ENCODE results near the gene SERPINA6.

SERPINA6 gene

DNA sequence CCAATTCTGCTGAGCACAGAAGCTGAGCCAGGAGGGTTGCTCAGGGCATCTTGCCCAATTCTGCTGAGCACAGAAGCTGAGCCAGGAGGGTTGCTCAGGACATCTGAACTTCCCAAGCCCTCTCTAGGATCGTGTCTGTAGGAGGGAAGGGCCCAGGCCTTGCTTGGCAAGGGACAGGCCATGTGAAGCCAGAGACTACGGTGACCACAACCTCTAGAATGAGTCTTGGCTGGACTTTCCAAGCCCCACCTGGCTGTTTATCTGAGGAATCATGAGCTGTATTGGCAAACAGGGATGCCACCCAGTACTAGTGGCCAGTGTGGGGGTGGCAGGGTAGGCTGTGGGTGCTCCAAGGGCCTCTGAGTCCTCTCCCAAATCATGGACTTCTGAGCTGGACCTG is 7.7 kb upstream of the SERPINA6 start:
- no peak for FAIRE-seq

DNA sequence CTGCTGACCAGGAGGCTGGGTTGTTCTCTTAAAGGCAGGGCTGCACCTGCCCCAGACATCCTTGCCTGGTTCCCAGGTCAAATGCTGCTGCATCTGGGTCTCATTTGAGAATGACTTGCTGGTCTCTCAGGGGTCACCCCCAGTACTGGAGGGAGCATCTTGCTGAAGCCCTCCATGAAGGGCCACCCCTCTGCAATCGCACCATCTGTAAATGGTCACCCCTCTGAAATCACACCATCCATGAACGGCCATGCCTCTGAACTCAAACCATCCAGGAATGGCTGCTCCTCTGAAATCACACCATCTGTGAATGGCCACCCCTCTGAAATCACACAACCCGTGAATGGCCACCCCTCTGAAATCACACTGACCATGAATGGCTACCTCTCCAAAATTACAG is 7.3 kb upstream of the SERPINA6 start:
- no peak for DNase-seq (ENCODE audit: extremely low spot score, insufficient read length, low read depth)
- FAIRE-seq: no peak

More for the DNA sequence above, 7.7 kb upstream of the SERPINA6 start:
- DNase-seq (ENCODE audit: extremely low spot score, insufficient read length, low read depth): no peak

DNA sequence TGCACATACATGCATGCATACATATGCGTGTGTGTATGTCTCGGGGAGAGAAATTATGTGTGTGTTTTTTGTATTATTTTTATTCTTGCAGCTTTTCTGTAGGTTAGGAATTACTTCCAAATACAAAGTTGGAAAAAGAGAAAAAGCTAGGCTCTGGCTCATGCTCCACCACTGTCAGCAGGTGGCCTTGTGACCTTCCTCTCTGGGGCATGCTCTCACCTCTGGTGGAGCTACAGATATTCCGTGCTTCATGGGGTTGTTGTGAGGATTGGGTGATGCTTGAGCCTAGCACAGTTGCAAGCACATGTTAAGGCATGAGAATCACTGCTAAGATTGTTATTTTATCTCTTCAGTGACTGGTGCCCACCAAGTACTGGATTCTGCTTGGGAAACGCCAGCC is 6.7 kb upstream of the SERPINA6 start:
- FAIRE-seq: no peak

DNA sequence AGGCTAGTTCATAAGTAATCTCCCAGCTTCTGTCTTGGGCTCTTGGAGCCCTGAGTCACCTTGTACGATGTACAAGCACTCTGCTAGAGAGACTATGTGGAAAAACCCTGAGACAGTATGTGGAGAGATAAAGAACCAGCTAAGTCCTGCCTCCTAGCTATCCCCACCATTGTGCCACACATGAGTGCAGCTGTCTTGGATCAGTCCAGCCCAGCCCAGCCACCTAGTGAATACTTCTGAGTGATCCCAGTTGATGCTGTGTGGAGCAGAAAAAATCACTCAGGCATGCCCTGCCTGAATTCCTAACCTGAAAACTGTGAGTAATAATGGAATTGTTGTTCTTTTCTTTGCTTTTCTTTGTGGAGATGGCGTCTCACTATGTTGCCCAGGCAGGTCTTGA is 5.1 kb upstream of the SERPINA6 start:
- no peak for DNase-seq (ENCODE audit: extremely low spot score, insufficient read length, low read depth)
- peak; percentile 24 for FAIRE-seq

More for the DNA sequence above, 6.7 kb upstream of the SERPINA6 start:
- no peak for DNase-seq (ENCODE audit: extremely low spot score, insufficient read length, low read depth)

DNA sequence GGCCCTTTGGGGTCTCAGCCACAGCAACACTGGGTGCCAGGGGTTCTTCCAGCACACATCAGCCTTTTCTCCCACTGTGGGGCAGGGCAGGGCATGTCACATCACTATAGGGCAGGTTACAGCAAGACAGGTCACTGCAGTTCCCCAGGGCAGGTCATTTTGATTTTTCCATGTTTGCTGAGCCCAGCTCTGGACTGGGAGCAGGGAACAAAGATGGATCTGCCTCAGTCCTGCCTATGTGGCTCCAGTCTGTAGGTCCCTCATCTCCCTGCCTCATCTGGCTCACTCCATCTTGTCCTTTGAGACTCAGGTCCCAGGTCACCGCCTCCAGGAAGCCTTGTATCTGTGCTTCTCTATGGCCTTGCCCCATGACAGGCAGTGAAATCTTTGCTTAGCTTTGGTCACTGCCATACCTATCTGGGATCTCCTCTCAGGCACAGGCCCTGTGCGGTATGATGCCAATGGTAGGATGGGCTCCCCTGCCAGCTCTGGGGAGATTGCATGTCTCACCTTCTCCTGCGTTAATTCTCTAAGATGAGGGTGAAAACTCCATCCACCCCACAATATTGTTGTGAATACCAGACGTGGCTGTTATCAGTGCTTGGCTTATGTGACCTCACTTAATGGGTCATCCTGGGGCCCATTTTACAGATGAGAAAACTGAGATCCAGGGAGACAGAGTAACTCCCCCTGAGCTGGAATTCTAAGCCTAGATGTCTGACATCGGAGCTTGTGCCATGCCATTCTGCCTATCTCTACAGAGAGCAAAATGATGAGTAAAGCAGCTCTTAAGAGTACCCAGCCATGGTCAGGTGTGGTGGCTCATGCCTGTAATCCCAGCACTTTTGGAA is 1.5 kb downstream of the SERPINA6 start:
- no peak for DNase-seq (ENCODE audit: extremely low spot score, insufficient read length, low read depth)
- no peak for FAIRE-seq

DNA sequence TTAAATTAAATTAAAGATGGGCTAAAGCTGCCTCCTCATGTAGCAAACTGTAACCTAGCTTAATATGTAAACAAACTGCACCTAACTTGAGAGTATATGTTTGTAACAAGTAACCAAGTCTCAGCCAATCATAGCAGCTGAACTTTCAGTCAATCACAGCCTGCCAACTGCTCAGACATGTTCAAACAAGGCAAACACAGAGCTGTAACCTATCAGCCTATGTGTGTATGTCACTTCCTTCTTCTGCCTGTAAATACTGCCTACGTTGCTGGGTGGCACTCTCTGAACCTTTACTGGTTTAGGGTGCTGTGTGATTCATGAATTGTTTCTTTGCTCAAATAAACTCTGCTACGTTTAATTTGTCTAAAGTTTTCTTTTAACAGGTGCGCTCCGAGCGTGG is 2.9 kb downstream of the SERPINA6 start:
- FAIRE-seq (peak; percentile 5), DNase-seq (ENCODE audit: extremely low spot score, insufficient read length, low read depth) (no peak)

DNA sequence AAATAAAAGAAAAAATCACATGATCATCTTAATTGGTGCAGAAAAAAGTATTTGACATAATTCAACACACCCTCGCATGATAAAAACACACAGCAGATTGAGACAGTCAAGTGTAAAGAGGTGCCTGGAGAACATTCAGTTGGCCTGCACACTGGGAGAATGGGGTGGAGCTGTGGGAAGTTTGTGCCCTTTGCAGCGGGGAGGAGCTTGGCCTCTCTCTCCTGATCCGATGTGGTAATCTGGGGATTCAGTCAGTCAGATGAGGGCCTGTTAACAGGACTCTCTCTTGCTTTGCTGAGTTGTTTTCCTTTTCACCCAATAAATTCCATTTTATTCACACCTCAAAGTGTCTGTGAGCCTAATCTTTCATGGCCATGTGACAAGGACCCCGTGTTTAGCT is 5.9 kb downstream of the SERPINA6 start:
- no peak for FAIRE-seq

DNA sequence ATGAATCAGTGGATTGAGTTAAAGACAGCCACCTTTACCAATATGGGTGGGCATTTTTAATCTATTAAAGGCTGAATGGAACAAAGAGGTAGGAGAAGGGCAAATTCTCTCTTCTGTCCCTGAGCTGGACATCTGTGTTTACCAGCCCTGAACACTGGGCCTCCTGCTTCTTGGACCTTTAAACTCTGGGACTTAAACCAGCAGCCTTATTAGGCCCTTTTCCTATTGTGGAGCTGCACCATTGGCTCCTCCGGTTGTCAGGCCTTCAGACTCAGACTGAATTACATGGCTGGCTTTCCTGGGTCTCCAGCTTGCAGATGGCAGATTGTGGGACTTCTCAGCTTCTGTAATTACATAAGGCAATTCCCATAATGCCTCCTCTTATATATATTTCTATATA is 6.4 kb downstream of the SERPINA6 start:
- no peak for FAIRE-seq

More for the DNA sequence above, 5.9 kb downstream of the SERPINA6 start:
- DNase-seq (ENCODE audit: extremely low spot score, insufficient read length, low read depth): no peak

DNA sequence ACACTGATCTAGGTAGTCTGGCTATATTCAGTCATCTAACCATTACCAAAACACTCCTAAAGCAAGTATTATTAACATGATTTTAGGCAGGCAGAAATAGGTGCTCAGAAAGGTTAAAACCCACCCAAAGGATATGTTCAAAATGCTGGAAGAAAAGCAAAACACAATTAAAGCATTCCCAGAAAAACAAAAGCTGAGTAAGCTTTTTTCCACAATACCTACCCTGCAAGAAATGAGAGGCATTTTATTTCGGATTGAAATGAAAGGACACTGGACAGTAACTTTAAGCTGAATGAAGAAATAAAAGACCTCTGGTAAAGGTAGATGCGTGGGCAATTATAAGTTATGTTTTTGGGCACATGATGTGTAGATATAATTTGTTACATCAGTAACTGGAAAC is 8.2 kb downstream of the SERPINA6 start:
- no peak for DNase-seq (ENCODE audit: extremely low spot score, insufficient read length, low read depth)
- no peak for FAIRE-seq

More for the DNA sequence above, 6.4 kb downstream of the SERPINA6 start:
- DNase-seq (ENCODE audit: extremely low spot score, insufficient read length, low read depth): no peak

DNA sequence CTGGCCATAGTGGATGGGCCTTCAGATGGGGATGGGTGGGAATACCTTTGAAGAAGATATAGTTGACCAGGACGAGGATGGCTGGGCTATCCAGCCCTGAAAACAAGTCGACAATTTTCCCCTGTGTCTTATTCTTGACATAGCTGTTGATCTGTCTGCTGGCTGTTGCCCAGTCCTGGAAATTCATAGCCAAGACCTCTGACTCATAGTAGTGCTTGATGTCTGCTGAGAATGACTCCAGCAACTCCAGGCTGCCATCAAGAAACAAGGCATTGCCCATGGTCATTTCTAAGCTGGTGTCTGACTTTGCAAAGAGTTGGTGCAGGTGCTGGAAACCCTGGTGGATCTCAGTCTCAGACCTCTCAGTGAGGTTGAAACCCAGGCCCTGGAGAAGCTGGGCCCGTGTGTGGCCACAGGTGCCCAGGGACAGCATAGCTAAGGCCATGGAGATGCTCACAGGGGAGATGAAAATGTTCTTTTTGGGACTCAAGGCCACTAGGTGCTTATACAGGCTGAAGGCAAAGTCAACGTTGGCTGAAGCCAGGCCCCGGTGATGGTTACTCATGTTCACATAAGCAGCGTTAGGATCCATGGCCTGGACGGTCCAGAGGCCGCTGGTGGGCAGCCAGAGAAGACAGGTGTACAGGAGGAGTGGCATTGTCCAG is 9.0 kb downstream of the SERPINA6 start:
- no peak for FAIRE-seq
- no peak for DNase-seq (ENCODE audit: extremely low spot score, insufficient read length, low read depth)

DNA sequence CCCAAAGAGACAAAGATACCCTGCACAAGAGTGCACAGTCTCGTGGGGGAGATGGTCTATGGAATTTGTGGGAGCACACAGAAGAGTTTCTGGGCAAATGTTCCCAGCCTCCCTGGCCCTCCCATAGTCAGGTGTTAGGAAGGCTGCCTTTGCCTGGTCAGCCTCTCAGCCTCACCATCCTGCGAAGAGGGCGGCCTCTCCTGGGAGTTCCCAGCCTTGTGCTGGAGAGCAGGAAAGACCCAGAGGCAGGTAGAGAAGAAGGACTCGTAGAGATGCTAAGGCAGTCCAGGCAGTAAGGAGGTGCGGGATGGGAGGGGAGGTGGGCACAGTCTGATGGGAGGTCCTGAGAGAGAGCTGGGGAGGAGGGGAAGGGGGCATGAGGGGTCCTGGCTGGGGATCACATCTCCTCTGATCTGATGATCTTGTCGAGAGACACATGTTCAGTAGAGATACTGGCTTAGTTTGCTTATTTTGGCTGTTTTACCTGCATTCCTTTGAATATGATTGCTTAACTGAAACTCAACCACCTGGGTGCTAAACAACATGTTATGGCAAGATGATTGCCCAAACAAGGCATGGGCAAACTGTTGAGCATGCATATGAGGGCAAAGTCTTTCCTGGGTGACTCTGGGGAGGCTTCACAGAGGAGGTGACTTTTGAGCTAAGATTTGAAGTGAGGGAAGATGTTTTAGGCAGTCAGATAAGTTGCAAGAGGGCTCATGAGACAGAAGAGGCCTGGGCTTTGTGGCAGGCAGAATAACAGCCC is 10.5 kb downstream of the SERPINA6 start:
- DNase-seq (ENCODE audit: extremely low spot score, insufficient read length, low read depth) (no peak), FAIRE-seq (no peak)

DNA sequence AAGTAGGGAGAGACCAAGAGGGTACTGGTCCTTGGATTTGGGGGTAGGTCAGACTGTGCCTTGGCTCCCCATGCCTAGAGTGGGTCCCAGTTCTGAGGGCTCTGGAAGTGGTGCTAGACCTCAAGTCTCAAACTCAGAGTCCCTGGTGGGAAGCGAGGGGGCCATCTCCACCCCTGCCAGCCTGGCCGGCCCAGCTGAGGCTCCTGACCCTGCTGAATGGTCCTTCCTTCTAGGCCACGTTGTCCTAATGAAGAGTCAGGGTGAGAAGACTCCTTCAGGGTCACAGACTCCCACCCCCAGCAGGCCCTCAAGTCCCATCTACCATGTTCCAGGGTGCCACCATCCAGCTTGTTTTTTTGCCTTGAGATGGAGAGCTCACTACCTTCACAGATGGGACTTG is 12.9 kb downstream of the SERPINA6 start:
- no peak for DNase-seq (ENCODE audit: extremely low spot score, insufficient read length, low read depth)
- FAIRE-seq: no peak

DNA sequence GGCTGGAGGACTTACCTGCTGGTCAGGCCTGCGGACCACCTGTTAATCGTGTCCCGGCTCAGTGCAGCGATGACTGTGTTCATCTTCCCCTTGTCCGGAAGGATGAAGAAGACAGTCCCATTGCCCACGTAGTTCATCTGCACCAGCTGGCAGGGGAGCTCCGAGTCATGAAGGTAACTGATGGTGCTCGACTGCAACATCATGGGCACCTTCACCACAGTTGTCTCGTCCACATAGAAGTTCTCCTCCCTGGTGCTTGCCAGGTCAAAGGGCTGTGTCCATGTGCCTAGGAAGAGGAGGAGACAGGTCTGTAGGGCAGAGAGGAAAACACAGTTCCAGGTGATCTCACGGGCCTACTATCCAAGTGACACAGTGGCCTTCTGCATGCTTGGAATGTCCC is 13.4 kb downstream of the SERPINA6 start:
- FAIRE-seq (no peak), DNase-seq (ENCODE audit: extremely low spot score, insufficient read length, low read depth) (no peak)

DNA sequence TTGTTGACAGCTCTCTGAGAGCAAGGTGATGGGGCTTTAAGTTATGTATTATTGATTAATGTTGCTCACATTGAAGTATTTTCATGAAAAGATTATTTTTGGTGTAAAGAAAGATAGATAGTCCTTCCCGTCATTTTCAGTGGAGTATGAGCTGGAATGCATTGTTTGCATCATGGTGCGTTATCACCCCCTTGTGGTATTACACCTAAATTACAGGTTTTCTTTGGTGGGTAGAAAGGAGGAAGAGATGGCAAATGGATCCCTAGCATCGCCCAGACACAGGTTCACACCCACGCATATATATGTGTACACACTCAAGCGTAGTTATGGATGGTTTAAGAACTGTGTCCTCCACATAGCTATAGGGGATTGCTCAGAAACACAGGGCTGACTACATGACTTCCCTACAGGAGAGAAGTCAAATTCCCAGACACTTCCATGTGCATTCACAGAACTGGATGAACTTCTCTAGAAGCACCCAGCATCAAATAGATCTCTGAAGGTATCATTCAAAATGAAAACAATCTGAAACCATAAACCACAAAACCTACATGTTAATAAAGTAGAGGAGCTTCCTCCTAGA is 15.6 kb downstream of the SERPINA6 start:
- peak; percentile 21 for FAIRE-seq
- DNase-seq (ENCODE audit: extremely low spot score, insufficient read length, low read depth): no peak

DNA sequence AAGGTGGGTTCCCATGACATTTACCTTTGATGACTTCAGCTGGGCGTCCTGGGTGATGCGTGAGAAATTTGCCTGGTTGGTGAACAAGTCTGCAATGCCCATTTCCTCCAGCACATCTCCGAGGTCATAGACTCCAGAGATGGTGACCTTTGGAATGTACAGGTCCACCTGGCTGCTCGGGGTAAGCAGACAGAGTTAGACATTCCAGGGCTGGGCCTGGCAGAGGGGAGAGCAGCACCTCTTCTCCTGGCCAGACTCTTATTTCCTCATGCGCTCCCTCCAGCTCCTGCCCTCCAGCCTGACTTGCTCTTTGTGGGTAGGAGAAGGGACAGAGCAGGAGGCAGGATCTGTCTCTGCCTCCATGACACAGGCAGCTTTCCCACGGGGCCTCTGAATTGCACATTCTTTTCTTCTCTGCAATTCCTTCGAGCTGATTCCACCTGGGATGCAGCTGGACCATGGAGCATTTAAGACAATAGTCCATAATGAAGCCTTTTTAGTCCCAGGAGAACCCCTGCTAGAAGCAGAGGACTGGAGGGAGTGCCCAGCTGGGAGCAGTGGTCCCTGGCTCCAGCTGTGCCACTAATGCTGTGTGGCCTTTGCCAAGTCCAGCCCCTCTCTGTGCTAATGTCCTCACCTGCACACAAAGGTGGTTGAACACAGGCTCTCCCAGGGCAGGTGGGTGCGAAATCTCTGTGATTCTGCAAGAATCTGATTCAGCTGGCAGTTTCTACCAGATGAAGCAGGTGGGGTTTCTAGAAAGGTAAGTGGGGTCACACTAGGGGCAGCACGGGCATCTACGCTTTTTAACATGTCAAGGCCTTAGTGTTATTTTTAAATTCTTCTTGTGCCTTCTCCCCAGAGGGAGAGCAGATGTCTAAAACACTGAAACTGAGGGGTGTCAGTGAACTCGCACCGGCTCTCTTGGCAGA is 16.8 kb downstream of the SERPINA6 start:
- no peak for FAIRE-seq
- no peak for DNase-seq (ENCODE audit: extremely low spot score, insufficient read length, low read depth)

DNA sequence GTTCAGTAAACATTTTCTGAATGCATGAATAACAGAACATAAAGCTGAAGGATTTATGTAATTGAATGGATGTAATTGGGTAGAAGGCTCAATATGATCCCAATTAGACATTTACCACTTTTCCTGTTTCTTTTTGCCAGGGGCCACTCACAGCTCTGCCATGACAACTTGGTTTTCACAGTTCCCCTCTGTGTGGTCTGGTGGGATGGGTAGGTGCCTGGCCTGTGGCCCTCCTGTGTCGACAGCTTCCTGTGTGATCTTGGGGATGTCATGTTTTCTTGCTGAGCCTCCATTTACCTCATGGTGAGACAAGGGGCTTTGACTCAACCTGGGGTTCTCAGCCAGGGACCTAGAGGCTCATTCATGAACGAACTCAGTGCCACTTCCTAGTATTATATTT is 17.5 kb downstream of the SERPINA6 start:
- DNase-seq (ENCODE audit: extremely low spot score, insufficient read length, low read depth): no peak
- FAIRE-seq: no peak

DNA sequence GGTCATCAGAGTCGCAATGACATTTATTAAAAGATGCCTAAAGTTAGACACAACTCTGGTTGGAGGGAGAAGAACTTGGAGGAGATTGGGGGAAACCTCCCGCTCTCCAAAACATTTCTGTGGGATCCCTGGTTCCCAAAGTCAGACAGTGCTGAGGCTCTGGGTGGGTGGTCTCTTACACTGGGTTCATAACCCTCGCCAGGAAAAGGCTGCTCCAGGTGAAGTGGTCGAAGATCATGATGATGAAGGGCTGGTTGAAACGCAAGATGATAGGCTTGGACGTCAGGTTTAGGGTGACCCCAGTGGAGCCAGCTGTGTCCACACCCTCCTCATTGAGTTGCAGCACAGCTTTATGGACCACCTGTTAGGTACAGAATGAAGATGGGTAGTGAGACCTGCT is 18.9 kb downstream of the SERPINA6 start:
- no peak for FAIRE-seq
- no peak for DNase-seq (ENCODE audit: extremely low spot score, insufficient read length, low read depth)

DNA sequence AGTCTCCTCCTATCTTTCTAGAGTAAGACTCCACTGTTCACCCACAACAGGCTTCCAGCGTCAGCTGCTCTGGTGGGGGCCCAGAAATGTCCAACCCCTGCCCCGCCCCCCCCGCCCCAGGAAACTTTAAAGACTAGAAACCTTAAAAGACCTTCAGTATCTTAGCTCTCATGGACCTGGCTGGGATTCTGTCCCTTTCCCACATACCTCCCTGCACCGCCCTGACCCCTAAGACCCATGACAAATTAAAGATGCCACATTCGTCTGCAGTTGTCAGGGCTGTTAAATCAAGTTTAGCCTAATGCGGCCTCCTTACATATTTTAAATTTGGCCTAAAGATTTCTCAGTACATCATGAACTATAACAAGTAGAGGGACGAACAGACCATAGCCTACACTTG is 20.0 kb downstream of the SERPINA6 start:
- FAIRE-seq (no peak), DNase-seq (ENCODE audit: extremely low spot score, insufficient read length, low read depth) (no peak)

DNA sequence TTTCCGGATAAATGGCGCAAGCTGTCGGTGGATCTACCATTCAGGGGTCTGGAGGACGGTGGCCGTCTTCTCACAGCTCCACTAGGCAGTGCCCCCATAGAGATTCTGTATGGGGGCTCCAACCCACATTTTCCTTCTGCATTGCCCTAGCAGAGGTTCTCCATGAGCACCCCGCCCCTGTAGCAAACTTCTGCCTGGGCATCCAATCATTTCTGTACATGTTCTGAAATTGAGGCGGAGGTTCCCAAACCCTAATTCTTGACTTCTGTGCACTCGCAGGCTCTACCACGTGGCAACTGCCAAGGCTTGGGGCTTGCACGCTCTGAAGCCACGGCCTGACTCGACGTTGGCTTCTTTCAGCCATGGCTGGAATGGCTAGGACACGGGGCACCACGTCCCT is 25.0 kb downstream of the SERPINA6 start:
- FAIRE-seq (no peak), DNase-seq (ENCODE audit: extremely low spot score, insufficient read length, low read depth) (no peak)
